ENCODE results near the gene IL32.
"Not testable (repeated sequence)": the region's sequence is repeated elsewhere in the genome, so short reads cannot be mapped to it uniquely, and the experiment has no call there.

Gene IL32

DNA sequence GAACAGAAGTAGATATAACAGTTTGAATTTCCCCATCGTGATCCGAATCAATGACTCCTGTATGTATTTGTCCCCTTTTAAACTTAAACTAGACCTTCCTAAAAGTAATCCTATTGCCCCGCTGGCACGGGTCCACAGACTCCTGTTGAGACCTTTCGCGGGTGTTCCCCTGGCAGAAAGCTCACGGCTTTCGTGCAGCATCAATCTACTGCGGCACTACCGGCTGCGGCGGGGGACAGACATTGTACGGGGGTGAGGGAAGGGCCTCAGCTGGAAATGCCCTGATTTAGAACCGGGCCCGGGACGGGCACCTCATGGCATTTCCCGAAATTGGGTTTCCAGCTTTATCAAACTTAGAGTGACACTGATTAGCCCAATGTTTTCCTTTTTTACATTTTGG is 14.6 kb downstream of the IL32 start:
- H3K27ac ChIP-seq (ENCODE audit: low read depth in 2 of 2, low read length in 2 of 2), result no peak overlapping the region
- no peaks in the 10 kb centered on the region for H3K36me3 ChIP-seq (ENCODE audit: control insufficient read depth in 2 of 2, insufficient read depth in 2 of 2, low read length in 2 of 2)
- H3K4me1 ChIP-seq (ENCODE audit: control insufficient read depth in 2 of 2, insufficient read depth in 2 of 2, low read length in 2 of 2), result peaks cover 0 to 5% of the 10 kb centered on the region in 2 donors
- H3K27me3 ChIP-seq (ENCODE audit: control insufficient read depth in 2 of 2, insufficient read depth in 2 of 2, low read length in 2 of 2), result no peaks in the 10 kb centered on the region
- no peaks in the 10 kb centered on the region for H3K9me3 ChIP-seq (ENCODE audit: control insufficient read depth in 2 of 2, low read length in 2 of 2)
- H3K9ac ChIP-seq (ENCODE audit: low read depth in 1 of 2, low read length in 2 of 2), result no peak overlapping the region
- no peak overlapping the region for H3K4me3 ChIP-seq (ENCODE audit: low read length in 2 of 2)

DNA sequence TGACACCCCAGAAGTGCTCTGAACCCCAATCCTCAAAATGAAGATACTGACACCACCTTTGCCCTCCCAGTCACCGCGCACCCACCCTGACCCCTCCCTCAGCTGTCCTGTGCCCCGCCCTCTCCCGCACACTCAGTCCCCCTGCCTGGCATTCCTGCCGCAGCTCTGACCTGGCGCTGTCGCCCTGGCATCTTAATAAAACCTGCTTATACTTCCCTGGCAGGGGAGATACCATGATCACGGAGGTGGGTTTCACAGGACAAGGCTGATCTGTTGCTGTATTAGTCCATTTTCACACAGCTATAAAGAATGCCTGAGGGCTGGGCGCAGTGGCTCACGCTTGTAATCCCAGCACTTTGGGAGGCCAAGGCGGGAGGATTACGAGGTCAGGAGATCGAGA is 16.5 kb downstream of the IL32 start:
- not testable (repeated sequence) for H3K27ac ChIP-seq (ENCODE audit: low read depth in 2 of 2, low read length in 2 of 2); H3K9me3 ChIP-seq (ENCODE audit: control insufficient read depth in 2 of 2, low read length in 2 of 2); H3K4me1 ChIP-seq (ENCODE audit: control insufficient read depth in 2 of 2, insufficient read depth in 2 of 2, low read length in 2 of 2); H3K9ac ChIP-seq (ENCODE audit: low read depth in 1 of 2, low read length in 2 of 2); H3K4me3 ChIP-seq (ENCODE audit: low read length in 2 of 2); H3K36me3 ChIP-seq (ENCODE audit: control insufficient read depth in 2 of 2, insufficient read depth in 2 of 2, low read length in 2 of 2); H3K27me3 ChIP-seq (ENCODE audit: control insufficient read depth in 2 of 2, insufficient read depth in 2 of 2, low read length in 2 of 2)

DNA sequence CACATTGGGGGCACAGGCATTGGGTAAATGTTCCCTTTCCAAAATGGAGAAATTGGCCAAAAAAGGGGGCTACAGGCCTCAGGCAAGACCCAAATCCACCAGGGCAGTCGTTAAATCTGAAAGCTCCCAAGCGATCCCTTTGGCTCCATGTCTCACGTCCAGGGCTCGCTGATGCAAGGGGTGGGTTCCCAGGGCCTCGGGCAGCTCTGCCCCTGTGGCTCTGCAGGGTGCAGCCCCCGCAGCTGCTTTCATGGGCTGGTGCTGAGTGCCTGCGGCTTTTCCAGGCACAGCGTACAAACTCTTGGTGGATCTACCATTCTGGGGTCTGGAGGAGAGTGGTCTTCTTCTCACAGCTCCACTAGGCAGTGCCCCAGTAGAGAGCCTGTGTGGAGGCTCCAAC is 18.0 kb downstream of the IL32 start:
- H3K4me1 ChIP-seq (ENCODE audit: control insufficient read depth in 2 of 2, insufficient read depth in 2 of 2, low read length in 2 of 2), result peaks cover 0 to 13% of the 10 kb centered on the region in 2 donors
- not testable (repeated sequence) for H3K36me3 ChIP-seq (ENCODE audit: control insufficient read depth in 2 of 2, insufficient read depth in 2 of 2, low read length in 2 of 2); H3K27me3 ChIP-seq (ENCODE audit: control insufficient read depth in 2 of 2, insufficient read depth in 2 of 2, low read length in 2 of 2); H3K9ac ChIP-seq (ENCODE audit: low read depth in 1 of 2, low read length in 2 of 2); H3K4me3 ChIP-seq (ENCODE audit: low read length in 2 of 2); H3K9me3 ChIP-seq (ENCODE audit: control insufficient read depth in 2 of 2, low read length in 2 of 2); H3K27ac ChIP-seq (ENCODE audit: low read depth in 2 of 2, low read length in 2 of 2)

DNA sequence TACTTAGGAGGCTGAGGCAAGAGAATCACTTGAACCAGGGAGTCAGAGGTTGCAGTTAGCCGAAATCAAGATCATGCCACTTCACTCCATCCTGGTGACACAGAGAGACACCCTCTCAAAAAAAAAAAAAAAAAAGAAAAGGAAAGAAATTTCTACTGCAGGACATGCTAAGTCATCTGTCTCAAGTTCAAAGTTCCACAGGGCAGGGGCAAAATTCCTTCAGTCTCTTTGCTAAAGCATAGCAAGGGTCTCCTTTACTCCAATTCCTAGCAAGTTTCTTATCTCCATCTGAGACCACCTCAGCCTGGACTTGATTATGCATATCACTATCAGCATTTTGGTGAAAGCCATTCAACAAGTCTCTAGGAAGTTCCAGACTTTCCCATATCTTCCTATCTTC is 19.1 kb downstream of the IL32 start:
- peaks cover 0 to 13% of the 10 kb centered on the region in 2 donors for H3K4me1 ChIP-seq (ENCODE audit: control insufficient read depth in 2 of 2, insufficient read depth in 2 of 2, low read length in 2 of 2)
- H3K9me3 ChIP-seq (ENCODE audit: control insufficient read depth in 2 of 2, low read length in 2 of 2), result no peaks in the 10 kb centered on the region
- no peak overlapping the region for H3K9ac ChIP-seq (ENCODE audit: low read depth in 1 of 2, low read length in 2 of 2)
- H3K36me3 ChIP-seq (ENCODE audit: control insufficient read depth in 2 of 2, insufficient read depth in 2 of 2, low read length in 2 of 2), result no peaks in the 10 kb centered on the region
- no peaks in the 10 kb centered on the region for H3K27me3 ChIP-seq (ENCODE audit: control insufficient read depth in 2 of 2, insufficient read depth in 2 of 2, low read length in 2 of 2)
- H3K27ac ChIP-seq (ENCODE audit: low read depth in 2 of 2, low read length in 2 of 2), result no peak overlapping the region
- no peak overlapping the region for H3K4me3 ChIP-seq (ENCODE audit: low read length in 2 of 2)

DNA sequence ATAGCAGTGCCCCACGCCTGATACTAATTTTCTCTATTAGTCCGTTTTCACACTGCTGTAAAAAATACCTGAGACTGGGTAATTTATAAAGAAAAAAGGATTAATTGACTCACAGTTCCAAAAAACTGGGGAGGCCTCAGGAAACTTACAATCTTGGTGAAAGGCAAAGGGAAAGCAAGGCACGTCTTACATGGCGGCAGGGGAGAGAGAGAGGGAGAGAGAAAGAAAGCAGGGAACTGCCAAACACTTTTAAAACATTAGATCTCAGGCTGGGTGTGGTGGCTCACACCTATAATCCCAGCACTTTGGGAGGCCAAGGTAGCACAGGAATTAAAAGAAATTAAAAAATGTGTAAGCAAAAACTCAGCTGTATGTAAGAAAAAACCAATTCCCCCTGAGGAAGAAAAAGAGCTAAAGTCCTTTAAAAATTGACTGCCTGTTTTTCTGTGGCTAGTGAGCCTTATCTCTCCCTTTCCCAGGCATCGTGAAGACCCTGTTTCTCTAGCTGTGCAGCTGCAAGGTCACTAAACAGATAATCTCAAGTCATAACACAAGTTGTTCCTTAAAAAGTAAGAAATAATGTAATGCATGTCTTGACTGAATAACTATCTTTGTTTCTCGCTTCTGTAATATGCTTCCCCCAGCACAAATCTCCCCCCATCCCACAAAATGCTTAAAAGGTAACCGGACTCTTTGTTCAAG is 19.7 kb downstream of the IL32 start:
- Histone ChIP-seq H3K27me3 (ENCODE audit: control insufficient read depth in 2 of 2, insufficient read depth in 2 of 2, low read length in 2 of 2) (no peaks in the 10 kb centered on the region), H3K4me3 (ENCODE audit: low read length in 2 of 2) (no peak overlapping the region), H3K4me1 (ENCODE audit: control insufficient read depth in 2 of 2, insufficient read depth in 2 of 2, low read length in 2 of 2) (peaks cover 0 to 13% of the 10 kb centered on the region in 2 donors), H3K27ac (ENCODE audit: low read depth in 2 of 2, low read length in 2 of 2) (no peak overlapping the region), H3K36me3 (ENCODE audit: control insufficient read depth in 2 of 2, insufficient read depth in 2 of 2, low read length in 2 of 2) (no peaks in the 10 kb centered on the region), H3K9me3 (ENCODE audit: control insufficient read depth in 2 of 2, low read length in 2 of 2) (no peaks in the 10 kb centered on the region), H3K9ac (ENCODE audit: low read depth in 1 of 2, low read length in 2 of 2) (no peak overlapping the region)

DNA sequence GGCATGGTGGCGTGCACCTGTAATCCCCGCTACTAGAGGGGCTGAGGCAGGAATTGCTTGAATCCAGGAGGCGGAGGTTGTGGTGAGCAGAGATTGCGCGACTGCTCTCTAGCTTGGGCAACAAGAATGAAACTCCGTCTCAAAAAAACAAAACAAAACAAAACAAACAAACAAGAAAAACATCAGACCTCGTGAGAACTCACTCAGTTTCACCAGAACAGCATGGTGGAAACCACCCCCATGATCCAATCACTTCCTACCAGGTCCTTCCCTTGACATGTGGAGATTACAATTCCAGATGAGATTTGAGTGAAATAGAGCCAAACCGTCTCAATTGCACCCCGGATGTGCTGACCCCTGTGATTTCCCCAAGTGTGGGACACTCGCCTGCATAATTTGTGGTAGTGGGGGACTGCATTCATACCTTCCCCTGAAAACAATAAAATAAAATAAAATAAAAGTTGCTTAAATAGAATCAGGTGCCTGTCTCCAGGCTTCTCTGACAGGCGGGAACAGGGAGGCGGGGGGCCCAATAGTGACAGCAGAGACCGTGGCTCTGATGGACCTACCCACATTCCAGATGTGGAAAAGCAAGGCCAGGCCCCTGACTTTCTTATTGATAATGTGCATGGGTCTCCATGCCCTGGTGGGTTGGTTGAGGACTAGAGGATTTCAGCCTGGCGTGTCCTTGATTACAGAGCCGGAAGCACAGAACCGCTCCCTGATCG is 20.6 kb downstream of the IL32 start:
- no peaks in the 10 kb centered on the region for H3K9me3 ChIP-seq (ENCODE audit: control insufficient read depth in 2 of 2, low read length in 2 of 2)
- H3K9ac ChIP-seq (ENCODE audit: low read depth in 1 of 2, low read length in 2 of 2), result no peak overlapping the region
- H3K4me3 ChIP-seq (ENCODE audit: low read length in 2 of 2), result peak overlapping the region in 1 of 2 donors; percentile 31
- peaks cover 0 to 13% of the 10 kb centered on the region in 2 donors for H3K4me1 ChIP-seq (ENCODE audit: control insufficient read depth in 2 of 2, insufficient read depth in 2 of 2, low read length in 2 of 2)
- no peaks in the 10 kb centered on the region for H3K27me3 ChIP-seq (ENCODE audit: control insufficient read depth in 2 of 2, insufficient read depth in 2 of 2, low read length in 2 of 2)
- no peaks in the 10 kb centered on the region for H3K36me3 ChIP-seq (ENCODE audit: control insufficient read depth in 2 of 2, insufficient read depth in 2 of 2, low read length in 2 of 2)
- peak overlapping the region in 1 of 2 donors; percentile 58 for H3K27ac ChIP-seq (ENCODE audit: low read depth in 2 of 2, low read length in 2 of 2)

DNA sequence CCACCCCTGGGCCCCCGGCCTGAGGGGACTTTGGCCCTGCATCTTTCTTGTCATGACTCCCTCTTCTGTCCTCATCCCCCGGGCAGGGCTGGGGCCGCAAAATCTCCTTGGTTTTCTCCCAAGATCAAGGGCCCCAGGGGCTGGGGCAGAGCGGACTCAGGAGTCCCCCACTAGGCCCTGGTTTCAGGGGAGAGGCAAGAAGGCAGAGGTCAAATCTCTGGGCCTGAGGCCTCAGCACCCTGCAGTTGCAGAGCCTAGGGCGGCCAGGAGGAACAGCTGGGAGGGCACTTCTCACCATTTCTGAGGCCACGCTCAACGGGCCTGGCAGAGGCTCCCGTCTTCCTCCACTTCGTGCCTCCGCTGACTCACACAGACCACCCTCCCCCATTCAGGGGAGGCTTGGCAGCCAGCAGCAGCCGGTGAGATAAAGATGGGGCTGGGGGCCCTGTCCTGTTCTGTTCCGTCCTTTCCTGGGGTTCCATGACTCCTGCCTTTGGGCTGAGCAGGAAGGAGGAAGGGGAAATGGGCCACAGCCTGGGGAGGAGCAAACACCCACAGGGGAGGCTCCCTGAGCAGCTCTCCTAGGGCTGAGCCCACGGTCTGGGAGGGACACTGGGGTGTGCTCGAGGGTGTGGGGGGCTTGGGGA is 21.3 kb downstream of the IL32 start:
- H3K4me3 ChIP-seq (ENCODE audit: low read length in 2 of 2), result peak overlapping the region; percentile 21 to 31

DNA sequence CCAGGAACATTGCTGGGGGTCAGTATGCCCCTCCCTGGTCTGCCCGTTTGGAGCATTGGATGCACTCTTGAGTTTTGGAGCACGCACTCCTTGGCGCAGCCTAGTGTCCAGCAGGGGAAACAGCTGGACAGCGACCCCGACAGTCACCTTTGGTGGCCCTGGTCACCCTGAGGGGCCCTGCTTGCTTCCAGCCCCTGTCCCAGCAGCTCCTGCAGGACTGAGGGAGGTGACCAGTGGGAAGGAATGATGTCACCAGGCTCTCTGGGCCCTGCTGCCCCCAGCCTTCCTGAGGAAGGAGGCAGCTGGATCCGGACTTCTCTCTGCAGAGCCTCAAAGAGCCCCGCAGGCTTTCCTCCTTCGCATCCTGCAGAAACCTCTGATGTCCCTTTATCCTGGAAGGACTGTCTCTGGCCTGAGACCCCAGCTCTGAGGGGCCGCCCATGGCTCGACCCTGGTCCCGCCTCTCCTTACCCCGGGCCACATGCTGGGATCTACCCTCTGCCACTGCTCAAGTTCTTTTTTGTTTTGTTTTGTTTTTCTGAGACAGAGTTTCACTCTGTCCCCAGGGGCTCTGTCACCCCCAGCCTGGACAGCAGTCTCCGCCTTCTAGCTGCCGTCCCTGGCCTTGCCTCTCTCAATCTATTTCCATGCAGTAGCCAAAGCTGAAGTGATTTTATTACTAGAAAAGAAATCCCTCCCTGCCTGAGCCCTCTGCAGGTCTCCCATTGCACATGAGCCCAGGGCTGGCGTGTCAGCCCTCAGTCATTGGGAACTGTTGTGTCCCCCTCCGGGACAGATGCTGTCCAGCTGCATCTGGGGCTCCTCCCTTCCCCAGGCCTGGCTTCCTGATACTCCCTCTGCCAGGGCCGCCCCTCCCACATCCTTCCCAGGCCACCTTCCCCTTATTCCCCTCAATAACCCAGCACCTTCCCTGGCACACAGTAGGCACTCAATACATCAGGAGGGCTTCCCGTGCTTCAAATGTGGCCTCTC is 22.1 kb downstream of the IL32 start:
- Histone ChIP-seq H3K9ac (ENCODE audit: low read depth in 1 of 2, low read length in 2 of 2) (peak overlapping the region in 1 of 2 donors; percentile 32), H3K9me3 (ENCODE audit: control insufficient read depth in 2 of 2, low read length in 2 of 2) (no peaks in the 10 kb centered on the region), H3K4me3 (ENCODE audit: low read length in 2 of 2) (peak overlapping the region; percentile 21 to 31), H3K36me3 (ENCODE audit: control insufficient read depth in 2 of 2, insufficient read depth in 2 of 2, low read length in 2 of 2) (no peaks in the 10 kb centered on the region), H3K27ac (ENCODE audit: low read depth in 2 of 2, low read length in 2 of 2) (peak overlapping the region in 1 of 2 donors; percentile 58), H3K4me1 (ENCODE audit: control insufficient read depth in 2 of 2, insufficient read depth in 2 of 2, low read length in 2 of 2) (peaks cover 0 to 13% of the 10 kb centered on the region in 2 donors), H3K27me3 (ENCODE audit: control insufficient read depth in 2 of 2, insufficient read depth in 2 of 2, low read length in 2 of 2) (peaks cover 0 to 2% of the 10 kb centered on the region in 2 donors)

More for the DNA sequence above, 21.3 kb downstream of the IL32 start:
- no peaks in the 10 kb centered on the region for H3K9me3 ChIP-seq (ENCODE audit: control insufficient read depth in 2 of 2, low read length in 2 of 2)
- H3K9ac ChIP-seq (ENCODE audit: low read depth in 1 of 2, low read length in 2 of 2), result peak overlapping the region in 1 of 2 donors; percentile 32
- peak overlapping the region in 1 of 2 donors; percentile 58 for H3K27ac ChIP-seq (ENCODE audit: low read depth in 2 of 2, low read length in 2 of 2)
- H3K4me1 ChIP-seq (ENCODE audit: control insufficient read depth in 2 of 2, insufficient read depth in 2 of 2, low read length in 2 of 2), result peaks cover 0 to 13% of the 10 kb centered on the region in 2 donors
- peaks cover 0 to 2% of the 10 kb centered on the region in 2 donors for H3K27me3 ChIP-seq (ENCODE audit: control insufficient read depth in 2 of 2, insufficient read depth in 2 of 2, low read length in 2 of 2)
- H3K36me3 ChIP-seq (ENCODE audit: control insufficient read depth in 2 of 2, insufficient read depth in 2 of 2, low read length in 2 of 2), result no peaks in the 10 kb centered on the region

DNA sequence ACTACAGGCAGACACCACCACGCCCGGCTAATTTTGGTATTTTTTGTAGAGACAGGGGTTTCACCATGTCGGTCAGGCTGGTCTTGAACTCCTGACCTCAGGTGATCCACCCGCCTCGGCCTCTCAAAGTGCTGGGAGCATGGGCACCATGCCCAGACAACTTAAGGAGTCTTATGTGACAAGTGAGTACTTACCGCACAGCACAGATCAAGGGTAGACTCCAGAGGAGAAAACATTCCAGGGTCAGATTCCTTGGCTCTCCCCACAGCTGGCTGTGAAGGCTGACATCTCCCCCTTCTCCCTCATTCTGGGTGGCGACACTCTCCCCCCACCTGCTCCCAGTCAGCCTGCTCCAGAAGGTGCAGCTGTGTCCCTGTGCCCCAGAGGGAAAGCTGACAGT is 23.0 kb downstream of the IL32 start:
- Histone ChIP-seq H3K9ac (ENCODE audit: low read depth in 1 of 2, low read length in 2 of 2) (no peak overlapping the region), H3K27me3 (ENCODE audit: control insufficient read depth in 2 of 2, insufficient read depth in 2 of 2, low read length in 2 of 2) (peaks cover 0 to 2% of the 10 kb centered on the region in 2 donors), H3K4me1 (ENCODE audit: control insufficient read depth in 2 of 2, insufficient read depth in 2 of 2, low read length in 2 of 2) (peaks cover 0 to 13% of the 10 kb centered on the region in 2 donors), H3K4me3 (ENCODE audit: low read length in 2 of 2) (no peak overlapping the region), H3K9me3 (ENCODE audit: control insufficient read depth in 2 of 2, low read length in 2 of 2) (no peaks in the 10 kb centered on the region), H3K27ac (ENCODE audit: low read depth in 2 of 2, low read length in 2 of 2) (no peak overlapping the region), H3K36me3 (ENCODE audit: control insufficient read depth in 2 of 2, insufficient read depth in 2 of 2, low read length in 2 of 2) (no peaks in the 10 kb centered on the region)
